CD4-positive, alpha-beta T cell treated with Interleukin-12 subunit alpha and Interleukin-12 subunit beta, for 1 hour (primary cell): Measurements from ENCODE around the gene ATG5.
A peak's percentile ranks its signal among the peaks of the same experiment; 100 is the strongest.
"Not testable (repeated sequence)": the region's sequence is repeated elsewhere in the genome, so short reads cannot be mapped to it uniquely, and the experiment has no call there.

Experiments used
- DNase-seq: peaks from one replicate; pipeline ENCODE4 v3.0.0-alpha.2; 2020

Gene ATG5

GRCh38 chr6:106173124-106173879 lies 152.3 kb downstream of the ATG5 start:
- DNase-seq: no peak

DNA sequence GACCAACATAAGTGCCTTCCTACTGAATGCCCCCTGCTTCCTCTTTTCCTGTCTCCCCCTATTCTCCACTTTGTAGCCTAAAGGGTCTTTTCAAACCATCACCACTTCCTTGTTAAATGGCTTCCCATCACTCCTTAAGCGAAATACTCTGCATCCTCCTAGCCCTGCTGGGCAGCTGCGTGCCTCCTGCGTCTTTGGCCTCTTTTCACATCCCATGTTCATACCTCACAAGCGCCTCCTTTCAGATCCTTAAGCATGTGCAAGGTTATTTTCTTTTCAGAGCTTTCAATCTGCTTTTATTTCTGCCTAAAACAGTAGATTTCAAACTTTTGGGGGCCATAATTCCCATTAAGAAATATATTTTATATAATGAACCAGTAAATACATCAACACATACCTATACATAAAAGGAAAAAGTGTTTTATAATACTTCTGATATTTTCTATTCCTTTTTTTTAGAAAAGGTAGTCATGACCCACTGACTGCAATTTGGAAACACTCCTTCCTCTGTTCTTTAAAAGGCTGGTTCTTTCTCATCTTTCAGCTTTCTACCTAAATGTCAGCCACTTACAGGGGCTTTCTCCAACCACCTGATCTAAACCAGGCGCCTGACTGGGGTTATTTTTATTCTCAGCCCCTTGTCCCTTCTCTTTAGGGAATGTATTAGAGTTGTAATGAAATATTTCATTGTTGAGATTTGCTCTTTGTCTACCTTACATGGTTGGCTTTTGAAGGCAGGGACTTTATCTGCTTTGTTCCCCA lies 155.3 kb downstream of the ATG5 start:
- no peak for DNase-seq

DNA sequence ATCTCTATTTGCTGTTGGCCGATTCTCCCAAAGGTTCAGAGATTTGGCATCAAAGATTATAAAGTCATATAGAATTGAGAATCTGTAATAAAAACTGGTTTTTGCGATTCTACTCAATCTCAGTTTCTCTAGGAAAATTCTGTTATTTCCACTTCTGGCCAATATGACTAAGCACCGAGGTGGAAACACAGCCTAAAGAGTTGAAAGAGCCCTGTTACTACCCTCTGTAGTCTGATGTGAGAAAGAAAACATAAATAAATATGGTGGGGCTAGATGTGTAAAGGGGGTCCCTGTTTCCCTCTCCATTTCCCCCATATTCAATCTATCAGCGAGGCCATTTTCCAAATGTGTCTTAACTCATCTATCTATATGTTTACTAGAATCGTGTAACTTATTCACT lies 156.0 kb downstream of the ATG5 start:
- no peak for DNase-seq

- DNase-seq: no peak
Observed at GRCh38 chr6:106168097-106168888, 157.3 kb downstream of the ATG5 start.

DNA sequence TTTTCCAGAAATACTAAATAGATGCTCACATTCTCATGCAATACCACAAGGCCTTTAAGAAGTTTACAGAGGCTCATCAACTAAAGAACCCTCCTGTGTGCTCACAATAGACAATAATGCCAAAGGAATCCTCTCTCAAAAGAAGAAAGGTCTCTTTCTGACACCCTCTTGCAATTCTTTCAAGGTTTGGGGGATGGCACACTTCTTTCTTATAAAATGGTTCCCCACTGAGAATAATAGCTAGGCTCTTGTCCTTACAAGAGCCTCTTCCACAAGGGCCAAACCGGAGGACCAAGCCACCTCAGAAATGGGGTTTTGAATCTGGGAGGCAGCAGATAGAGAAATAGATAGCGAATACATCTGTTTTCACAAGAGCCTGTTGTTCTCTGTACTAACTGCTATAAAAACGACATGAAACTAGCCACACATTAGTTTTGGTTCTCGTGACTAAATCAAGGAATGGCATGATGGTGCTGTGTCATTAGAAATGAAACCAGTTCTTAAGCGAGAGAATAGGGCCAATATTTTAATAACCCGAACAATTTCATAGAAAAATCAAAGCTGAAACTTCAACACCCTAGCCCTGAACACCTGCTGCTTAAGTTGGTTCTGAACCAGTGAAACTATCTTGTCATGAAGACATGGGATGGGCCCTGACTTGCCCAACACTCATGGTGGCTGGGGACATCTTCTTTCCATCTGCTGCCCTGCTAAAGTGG lies 158.3 kb downstream of the ATG5 start:
- no peak for DNase-seq

- no peak for DNase-seq
Observed at GRCh38 chr6:106165885-106166485, 159.6 kb downstream of the ATG5 start.

DNA sequence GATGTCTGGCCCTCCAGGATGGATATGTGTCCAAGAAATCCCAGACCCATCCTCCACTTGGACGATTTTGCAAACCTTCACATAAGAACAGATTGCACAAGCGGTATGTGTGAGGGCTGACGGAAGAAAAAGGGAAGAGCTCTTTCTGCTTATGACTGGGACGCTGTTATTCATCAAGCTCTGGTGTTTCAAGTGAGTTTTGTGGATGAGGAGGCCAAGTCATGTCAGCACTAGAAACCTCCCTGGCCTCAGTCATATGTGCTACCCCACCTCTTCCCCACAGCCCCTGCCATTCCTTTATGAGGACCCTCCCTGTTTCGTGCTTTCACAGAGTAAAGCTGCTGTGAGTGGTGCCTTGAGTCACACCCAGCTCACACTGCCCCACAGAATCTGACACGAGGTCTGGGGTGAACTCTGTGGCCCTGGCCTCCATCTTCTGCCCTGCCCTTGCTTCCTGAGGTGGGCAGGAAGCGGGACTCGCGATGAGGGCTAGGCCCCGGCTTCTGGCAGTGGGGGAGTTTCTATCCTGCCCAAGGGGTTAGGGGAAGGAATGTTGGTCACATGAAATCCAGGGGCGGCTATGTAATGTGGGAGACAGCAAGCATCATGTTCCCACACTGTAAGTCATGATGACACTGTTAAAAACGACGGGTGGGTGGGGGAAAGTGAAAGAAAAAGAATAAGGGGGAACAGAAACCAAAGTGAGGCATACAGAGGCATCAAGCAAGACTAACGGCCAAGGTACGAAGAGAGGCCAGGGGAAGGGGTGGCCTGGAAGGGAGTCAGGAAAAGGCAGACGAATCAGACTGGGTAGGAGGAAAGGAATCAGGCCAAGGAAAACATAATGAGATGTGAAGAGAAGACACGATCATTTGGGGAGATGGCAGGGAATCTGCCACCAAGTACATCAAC lies 161.3 kb downstream of the ATG5 start:
- peak; percentile 59 for DNase-seq

DNA sequence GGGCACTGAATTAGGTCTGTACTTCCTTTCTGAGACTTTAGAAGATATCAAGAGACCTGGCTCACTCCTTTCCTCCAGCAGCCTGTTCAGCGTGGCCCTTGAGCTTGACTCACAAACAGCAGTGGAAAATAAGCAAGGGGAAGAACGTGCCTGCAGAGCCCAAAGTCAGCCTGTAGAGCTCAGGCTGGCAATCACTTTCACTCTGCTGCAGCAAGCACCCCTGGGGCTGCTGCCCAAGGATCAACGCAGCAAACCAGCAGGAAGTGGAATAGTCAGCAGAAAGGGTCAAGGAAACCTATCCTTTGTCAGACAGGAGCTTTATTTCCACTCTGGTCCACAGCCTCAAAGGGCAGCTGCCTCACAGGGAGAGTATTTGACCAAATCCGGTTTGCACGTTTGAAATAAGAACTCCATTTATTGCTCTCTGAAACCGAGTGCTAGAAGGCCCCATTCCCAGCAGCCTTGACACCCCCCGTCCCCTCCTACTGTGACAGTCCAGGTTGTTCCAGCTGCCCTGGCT lies 162.1 kb downstream of the ATG5 start:
- peak; percentile 54 for DNase-seq

- no peak for DNase-seq
Observed at GRCh38 chr6:106162921-106163320, 162.6 kb downstream of the ATG5 start.

- DNase-seq: no peak
Observed at GRCh38 chr6:106161893-106162292, 163.7 kb downstream of the ATG5 start.

- no peak for DNase-seq
Observed at GRCh38 chr6:106161311-106161874, 164.2 kb downstream of the ATG5 start.

DNA sequence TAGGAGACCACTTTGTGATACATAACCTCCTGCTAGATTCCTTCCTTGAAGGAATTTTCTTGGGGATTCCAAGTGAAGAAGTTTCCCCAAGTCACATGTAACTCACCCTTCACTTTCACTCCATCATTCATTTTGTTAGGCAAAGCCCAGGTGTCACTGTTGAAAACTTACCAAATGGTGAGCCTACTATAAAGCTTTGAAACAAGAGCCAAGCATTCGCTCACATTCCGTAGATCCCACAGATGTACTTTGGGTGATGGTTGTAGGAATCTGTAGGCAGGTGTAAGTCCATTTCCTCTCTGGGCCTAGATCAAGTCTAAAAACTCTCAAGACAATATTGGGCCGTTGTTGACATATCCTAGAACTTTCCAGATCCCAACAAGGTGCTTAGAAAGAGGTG lies 165.4 kb downstream of the ATG5 start:
- DNase-seq: no peak

- DNase-seq: no peak
Observed at GRCh38 chr6:106159531-106159940, 166.0 kb downstream of the ATG5 start.

DNA sequence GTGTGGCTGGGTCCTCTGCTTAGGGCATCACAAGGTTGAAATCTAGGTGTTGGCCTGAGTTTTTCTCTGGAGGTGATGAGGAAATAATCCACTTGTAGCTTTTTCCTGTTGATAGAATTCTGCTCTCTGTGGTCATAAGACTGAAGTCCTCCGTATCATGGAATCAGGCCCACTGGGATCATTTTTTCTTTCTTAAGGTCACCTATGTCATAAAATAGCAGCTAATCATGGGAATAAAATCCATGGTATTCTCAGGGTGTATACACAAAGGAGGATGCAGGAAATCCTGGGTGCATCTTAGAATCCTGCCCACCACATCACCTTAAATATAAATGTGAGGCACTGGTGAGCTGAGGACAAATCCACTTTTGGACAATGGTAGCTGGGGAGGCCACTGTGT lies 166.7 kb downstream of the ATG5 start:
- DNase-seq: no peak

DNA sequence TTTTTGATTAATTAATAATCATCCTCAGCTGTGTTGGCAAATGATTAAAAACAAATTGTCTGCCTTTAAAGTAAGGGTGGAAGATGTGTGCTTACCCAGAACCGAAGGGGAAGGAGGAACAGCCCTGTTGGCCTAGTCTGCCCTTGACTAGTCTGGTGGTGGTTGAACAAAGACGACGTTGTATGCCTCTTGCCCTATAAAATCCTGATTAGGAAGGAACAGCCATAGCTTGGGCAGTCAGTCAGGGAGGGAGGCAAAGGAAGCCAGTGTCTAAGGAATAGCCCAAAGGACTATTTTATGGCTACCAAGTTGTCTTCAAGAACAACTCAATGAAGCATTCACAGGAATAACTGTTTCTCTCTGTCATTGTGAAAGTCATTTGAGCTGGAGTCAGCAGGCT lies 168.7 kb downstream of the ATG5 start:
- no peak for DNase-seq

DNA sequence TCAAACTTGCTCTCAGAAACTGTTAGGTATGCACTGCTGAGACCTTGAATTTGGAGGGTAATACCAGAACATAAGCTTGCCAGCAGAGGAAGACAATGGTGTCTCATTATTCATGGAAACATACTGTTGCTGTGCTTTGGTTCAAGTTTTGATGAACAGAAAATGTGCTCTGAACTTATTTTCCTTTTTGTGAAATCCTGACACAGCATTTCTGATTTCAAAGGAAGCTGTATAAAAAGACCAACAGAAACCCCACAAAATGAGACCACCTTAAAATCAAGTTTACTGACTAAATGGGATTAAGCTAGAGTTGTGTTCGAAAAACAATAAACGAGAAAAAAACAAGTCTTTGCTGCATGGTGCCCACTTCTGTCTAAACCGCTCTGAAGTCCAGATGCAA lies 169.1 kb downstream of the ATG5 start:
- no peak for DNase-seq

- DNase-seq: no peak
Observed at GRCh38 chr6:106155219-106155830, 170.2 kb downstream of the ATG5 start.

- no peak for DNase-seq
Observed at GRCh38 chr6:106154326-106154725, 171.2 kb downstream of the ATG5 start.

GRCh38 chr6:106152952-106153351 lies 172.6 kb downstream of the ATG5 start:
- no peak for DNase-seq

GRCh38 chr6:106152476-106152875 lies 173.1 kb downstream of the ATG5 start:
- DNase-seq: not testable (repeated sequence)
